ENCODE data around the gene MAFF. TPM values are rescaled to one million over a fixed set of nuclear protein-coding genes. Genes with fewer than 3 reads are reported as not detected.

The MAFF gene
- total RNA-seq, 1 experiment from 2014 or later = 6.4 TPM

DNA sequence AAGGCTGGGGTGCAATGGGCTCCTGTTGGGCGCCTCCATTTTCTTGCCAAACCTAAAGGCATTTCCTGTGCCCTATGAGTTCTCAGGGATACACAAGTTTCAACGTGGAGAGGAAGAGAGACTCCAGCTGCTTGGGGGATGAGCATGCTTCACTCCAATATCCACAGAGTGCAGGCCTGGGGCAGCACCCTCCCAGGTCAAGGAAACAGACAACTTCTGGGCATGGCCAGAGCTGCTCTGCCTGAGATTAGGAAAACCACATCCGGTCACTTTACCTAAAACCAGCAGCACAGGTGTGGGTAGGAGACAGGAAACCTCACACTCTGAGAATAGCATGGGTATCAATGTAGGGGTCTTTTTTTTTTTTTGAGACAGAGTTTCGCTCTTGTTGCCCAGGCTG, 42.3 kb downstream of the MAFF start:
- POLR2A ChIA-PET = no interaction called here

GRCh38 chr22:38246046-38246658, 44.4 kb downstream of the MAFF start:
- CTCF ChIA-PET = no interaction called here
- intact Hi-C loops (cut with micrococcal nuclease; ENCODE audit: unreplicated experiment) = no loop called here
- Histone ChIP-seq H3K4me1 (ENCODE audit: control insufficient read depth, insufficient read depth, low read length) (no peaks in the 10 kb centered on the region), H3K27me3 (ENCODE audit: control insufficient read depth, insufficient read depth, low read length) (no peaks in the 10 kb centered on the region), H3K27ac (ENCODE audit: low read length) (no peak overlapping the region), H3K4me3 (ENCODE audit: low read depth in 2 of 2, low read length in 2 of 2) (no peak overlapping the region), H3K36me3 (ENCODE audit: control insufficient read depth, insufficient read depth, low read length) (no peaks in the 10 kb centered on the region), H3K9me3 (ENCODE audit: control insufficient read depth, insufficient read depth, low read depth, low read length) (no peaks in the 10 kb centered on the region)
- no TSS peak for BruUV-seq (replicated peaks)
- no peak for DNase-seq (ENCODE audit: low read depth, low spot score)
- peak; percentile 56; the same call in 1 of the 2 replicates for ATAC-seq
- no peak for TF ChIP-seq REST (IDR thresholded peaks at IDR 0.05; ENCODE audit: insufficient read depth in 1 of 2, low read depth in 2 of 2, low read length in 1 of 2)
- TF ChIP-seq POLR2AphosphoS5 (IDR thresholded peaks at IDR 0.05; ENCODE audit: low read depth, low read length) = no peak
- TF ChIP-seq SIN3A (IDR thresholded peaks at IDR 0.05; ENCODE audit: borderline replicate concordance, insufficient read depth, low read depth, low read length) = no peak
- TF ChIP-seq, protein P1, sequence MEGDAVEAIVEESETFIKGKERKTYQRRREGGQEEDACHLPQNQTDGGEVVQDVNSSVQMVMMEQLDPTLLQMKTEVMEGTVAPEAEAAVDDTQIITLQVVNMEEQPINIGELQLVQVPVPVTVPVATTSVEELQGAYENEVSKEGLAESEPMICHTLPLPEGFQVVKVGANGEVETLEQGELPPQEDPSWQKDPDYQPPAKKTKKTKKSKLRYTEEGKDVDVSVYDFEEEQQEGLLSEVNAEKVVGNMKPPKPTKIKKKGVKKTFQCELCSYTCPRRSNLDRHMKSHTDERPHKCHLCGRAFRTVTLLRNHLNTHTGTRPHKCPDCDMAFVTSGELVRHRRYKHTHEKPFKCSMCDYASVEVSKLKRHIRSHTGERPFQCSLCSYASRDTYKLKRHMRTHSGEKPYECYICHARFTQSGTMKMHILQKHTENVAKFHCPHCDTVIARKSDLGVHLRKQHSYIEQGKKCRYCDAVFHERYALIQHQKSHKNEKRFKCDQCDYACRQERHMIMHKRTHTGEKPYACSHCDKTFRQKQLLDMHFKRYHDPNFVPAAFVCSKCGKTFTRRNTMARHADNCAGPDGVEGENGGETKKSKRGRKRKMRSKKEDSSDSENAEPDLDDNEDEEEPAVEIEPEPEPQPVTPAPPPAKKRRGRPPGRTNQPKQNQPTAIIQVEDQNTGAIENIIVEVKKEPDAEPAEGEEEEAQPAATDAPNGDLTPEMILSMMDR (IDR thresholded peaks at IDR 0.05) = no peak
- TF ChIP-seq TCF7L2 (IDR thresholded peaks at IDR 0.05; ENCODE audit: low read depth, low read length) = no peak
- in situ Hi-C loops (cut with HindIII; ENCODE audit: low pct_unique_long_range_greater_than_20kb, low sequenced_read_pairs) = no loop called here
- POLR2A ChIA-PET = no interaction called here

More for the DNA sequence above, 42.3 kb downstream of the MAFF start:
- Histone ChIP-seq H3K27ac (ENCODE audit: low read length) (no peak overlapping the region), H3K36me3 (ENCODE audit: control insufficient read depth, insufficient read depth, low read length) (no peaks in the 10 kb centered on the region), H3K4me3 (ENCODE audit: low read depth in 2 of 2, low read length in 2 of 2) (no peak overlapping the region), H3K27me3 (ENCODE audit: control insufficient read depth, insufficient read depth, low read length) (no peaks in the 10 kb centered on the region), H3K9me3 (ENCODE audit: control insufficient read depth, insufficient read depth, low read depth, low read length) (no peaks in the 10 kb centered on the region), H3K4me1 (ENCODE audit: control insufficient read depth, insufficient read depth, low read length) (peaks cover 7% of the 10 kb centered on the region; the same call in 1 of the 2 replicates)
- DNase-seq (ENCODE audit: low read depth, low spot score) = no peak
- no peak for ATAC-seq
- intact Hi-C loops (cut with micrococcal nuclease; ENCODE audit: unreplicated experiment) (no loop called here), in situ Hi-C loops (cut with HindIII; ENCODE audit: low pct_unique_long_range_greater_than_20kb, low sequenced_read_pairs) (no loop called here)
- BruUV-seq (replicated peaks) = no TSS peak
- TF ChIP-seq, protein P1 (IDR thresholded peaks at IDR 0.05) = no peak
- TF ChIP-seq TCF7L2 (IDR thresholded peaks at IDR 0.05; ENCODE audit: low read depth, low read length) (no peak), REST (IDR thresholded peaks at IDR 0.05; ENCODE audit: insufficient read depth in 1 of 2, low read depth in 2 of 2, low read length in 1 of 2) (no peak), POLR2AphosphoS5 (IDR thresholded peaks at IDR 0.05; ENCODE audit: low read depth, low read length) (no peak), SIN3A (IDR thresholded peaks at IDR 0.05; ENCODE audit: borderline replicate concordance, insufficient read depth, low read depth, low read length) (no peak)
- CTCF ChIA-PET = no interaction called here

Measured in Panc1 (cell line).